DMS79 (cell line): ENCODE measurements around the gene PJVK.
"Not testable (repeated sequence)": the region's sequence is repeated elsewhere in the genome, so short reads cannot be mapped to it uniquely, and the experiment has no call there.

Source experiments
- DNase-seq: peaks from one replicate; lab custom pipeline; 2025; lab: John Stamatoyannopoulos, UW

PJVK gene

GRCh38 chr2:178450774-178451525, at the start of gene PJVK, which contains the start of gene PRKRA:
TSS of gene PJVK (plus strand) at chr2:178451378. CDS start at chr2:178453410, 2,032 bp downstream.
TSS of gene PRKRA (minus strand) at chr2:178451175. CDS start at chr2:178451030, 145 bp downstream.
- peak; percentile 87 for DNase-seq

- DNase-seq: no peak
Observed at GRCh38 chr2:178401994-178402437, 49.2 kb upstream of the PJVK start.

DNA sequence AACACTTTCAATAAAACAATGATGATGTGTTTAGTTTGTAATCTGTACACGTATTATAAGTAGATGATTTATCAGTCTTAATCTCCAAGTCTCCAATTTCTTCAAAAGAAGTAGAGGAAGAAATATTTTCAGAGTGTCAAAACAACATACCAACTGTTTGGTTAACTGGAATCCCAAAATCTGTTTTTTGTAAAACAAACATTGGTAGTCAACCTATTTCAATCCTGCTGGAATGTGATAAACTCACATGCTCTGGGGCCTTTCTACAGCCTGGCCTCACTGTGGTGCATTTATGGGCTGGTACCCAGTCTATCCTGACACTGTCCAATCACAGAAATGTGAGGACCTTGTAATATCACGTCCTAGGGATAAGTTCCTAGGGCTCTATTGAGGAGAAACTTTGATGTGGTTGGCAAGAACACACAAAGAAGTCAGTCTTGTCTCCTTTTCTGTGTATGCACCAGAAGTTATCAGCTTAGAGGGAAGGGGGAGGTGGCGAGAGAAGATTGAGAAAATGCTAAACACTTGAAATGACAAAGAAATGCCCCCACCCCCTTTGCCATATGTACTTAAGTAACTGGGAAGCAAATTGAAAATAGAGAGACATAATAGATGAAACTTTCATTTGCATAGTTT, 47.4 kb upstream of the PJVK start:
- DNase-seq: no peak

DNA sequence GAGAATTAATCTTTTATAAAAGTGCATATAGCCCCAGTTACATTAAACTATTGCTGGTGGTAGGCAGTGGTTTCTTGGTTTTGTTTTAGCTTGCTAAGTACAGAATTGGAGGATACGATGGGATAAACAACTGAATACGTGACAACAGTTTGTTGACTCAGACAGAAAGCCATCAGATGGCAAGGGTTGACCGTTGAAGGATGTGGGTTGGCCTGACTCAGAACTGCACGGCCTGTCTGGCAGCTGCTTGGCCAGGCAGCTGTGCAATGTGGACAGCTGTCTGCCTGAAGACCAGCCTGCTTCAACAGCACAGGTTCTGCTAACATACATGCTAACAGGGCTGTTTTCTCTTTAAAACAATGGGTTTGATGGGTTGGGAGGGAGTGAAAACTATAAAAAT, 46.8 kb upstream of the PJVK start:
- DNase-seq: no peak

- DNase-seq: no peak
Observed at GRCh38 chr2:178409261-178409660, 41.9 kb upstream of the PJVK start.

GRCh38 chr2:178412047-178412446, 39.1 kb upstream of the PJVK start:
- DNase-seq: no peak

- not testable (repeated sequence) for DNase-seq
Observed at GRCh38 chr2:178412453-178412852, 38.7 kb upstream of the PJVK start.

DNA sequence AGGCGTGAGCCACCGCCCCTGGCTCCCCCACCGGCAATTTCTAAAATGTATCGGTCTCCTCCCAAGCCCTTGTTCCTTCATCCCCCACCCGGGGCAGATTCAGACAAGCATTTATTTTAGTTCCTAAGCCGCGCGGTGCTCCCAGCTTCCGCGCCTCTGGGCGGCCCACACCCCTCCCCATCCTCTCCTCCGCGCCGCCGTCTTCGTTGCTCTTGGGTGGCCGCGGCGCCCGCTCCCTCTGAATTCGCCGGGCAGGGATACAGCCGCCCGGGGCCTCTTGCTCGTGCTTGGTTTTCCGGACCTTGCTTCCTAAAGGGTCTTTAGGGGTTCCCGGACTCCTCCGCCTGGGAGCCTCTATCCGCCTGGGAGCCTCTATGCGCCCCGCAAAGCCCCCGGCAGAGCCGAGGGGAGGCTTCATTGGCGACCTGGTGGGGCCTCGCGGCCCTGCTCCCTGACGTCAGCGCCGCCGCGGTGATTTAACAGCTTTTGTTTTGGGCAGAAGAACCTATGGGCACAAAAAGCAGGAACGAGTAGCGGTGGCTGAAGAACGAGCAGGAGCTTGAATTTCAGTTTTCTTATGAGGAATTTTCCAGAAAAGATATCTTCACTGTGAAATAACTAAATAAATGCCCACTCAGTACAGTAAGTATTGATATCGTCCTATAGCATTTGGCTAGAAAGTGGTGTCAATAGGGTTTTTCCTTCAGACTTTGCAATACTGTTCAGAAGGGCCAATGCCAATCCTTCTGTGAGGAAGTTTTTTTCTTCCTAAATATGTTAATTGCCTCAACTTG, 37.5 kb upstream of the PJVK start:
- peak; percentile 73 for DNase-seq

DNA sequence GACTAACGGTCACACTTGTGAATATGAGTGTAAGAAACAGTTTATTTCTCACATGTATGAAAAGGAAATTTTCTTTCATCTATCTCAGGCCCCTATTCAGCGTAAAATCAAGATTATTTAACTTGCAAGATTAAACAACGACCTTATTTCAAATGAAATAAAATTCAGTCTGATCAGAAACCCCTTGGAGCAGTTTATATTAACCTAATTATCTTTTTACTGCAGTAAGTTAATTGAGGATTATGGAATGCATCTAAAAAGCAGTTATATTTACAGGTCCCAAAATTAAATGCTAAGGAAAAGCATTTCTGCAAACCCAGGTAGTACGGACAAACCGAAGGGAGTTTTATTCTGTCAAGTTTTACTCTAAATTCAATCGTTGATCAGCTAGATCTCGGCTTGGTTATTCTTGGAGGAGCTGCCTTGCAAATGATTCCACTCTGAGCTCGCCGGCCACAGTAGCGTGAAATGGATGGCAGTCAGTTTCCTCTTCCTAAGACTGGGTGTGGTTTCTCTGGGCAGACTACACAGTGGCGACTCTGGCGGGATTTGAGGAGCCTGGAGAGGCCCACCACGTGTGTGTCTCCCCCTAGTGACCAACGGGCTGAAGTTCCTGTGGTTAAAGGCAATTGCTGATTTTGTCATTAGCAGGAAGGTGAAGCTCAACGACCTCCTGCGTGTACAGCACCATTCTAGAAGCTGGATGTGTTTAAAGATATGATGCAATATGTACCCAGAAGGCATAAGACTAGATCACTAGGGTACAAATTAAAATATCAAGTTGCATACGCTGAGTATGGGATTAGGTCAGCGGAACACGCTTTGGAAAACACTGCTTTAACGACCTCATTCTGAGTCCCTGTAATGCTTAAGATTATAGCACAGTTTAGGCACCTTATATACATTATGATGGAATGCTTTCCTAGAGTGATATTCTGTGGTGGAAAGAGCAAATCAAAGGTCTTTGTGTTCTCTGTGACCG, 36.6 kb upstream of the PJVK start:
- DNase-seq: peak; percentile 91

DNA sequence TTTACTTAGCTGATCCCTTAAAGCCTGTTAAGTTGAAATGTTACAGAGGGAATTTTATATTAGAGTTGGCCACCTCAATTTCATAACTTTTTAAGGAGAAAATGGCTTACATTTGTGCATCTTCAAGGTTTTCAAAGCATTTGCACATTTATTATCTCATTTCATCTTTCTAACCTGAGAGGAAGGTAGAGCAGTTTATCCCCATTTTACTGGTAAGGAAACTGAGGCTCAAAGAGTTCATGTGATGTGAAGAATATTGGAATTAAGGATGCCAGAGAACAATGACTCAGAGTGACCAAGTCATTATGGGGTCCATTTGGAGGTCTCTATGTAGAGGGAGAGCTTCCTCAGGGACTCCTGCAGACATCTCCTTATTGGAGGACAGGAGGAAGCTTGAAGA, 35.2 kb upstream of the PJVK start:
- DNase-seq: no peak

- DNase-seq: no peak
Observed at GRCh38 chr2:178417916-178418315, 33.3 kb upstream of the PJVK start.

DNA sequence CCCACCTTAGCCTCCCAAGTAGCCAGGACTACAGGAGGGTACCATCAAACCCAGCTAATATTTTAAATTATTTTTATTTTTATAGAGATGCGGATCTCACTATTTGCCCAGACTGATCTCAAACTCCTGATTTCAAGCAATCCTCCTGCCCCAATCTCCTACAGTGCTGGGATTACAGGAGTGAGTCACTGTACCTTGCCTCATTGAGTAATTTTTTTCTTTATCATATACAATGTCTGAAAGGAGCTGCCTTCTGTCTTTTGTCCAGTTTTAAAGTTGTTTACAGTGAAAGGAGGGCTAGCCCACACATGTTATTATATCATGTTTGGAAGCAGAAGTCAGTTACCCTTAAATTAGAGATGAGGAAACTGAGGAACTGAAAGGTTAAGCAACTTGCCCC, 32.8 kb upstream of the PJVK start:
- DNase-seq: no peak

DNA sequence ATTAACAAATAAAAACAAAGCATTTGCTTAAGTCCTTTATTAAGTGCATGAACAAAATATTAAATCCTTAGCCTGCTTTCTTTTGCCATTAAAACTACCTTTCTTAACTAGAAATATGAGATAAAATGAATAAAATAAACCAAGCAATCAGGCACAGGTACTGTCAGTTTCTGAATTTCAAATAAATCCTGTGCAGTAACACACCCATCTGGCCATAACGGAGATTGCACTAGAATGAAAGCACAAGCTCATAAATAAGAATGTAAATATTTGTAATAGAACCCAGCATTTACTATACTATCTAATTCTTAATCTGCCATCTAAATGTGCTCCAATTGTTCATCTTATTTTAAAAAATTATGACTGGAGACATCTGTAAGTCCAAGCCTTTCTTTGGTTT, 32.1 kb upstream of the PJVK start:
- DNase-seq: no peak

DNA sequence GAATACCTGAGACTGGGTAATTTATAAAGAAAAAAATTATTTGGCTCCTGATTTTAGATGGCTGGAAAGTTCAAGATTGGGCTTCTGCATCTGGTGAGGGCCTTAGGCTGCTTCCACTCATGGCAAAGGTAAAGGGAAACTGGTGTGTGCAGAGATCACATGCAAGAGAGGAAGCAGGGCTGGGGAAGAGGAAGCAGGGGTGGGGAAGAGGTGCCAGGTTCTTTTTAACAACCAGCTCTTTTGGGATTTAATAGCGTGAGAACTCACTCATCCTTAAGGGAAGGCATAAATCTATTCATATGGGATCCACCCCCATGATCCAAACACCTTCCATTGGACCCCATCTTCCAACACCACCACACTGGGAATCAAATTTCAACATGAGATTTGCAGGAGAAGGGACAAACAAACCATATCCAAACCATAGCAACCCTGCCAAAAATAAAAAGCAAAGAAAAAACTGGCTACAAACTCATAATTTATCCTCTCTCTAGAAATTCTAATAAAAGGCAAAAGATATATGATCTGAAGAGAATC, 30.6 kb upstream of the PJVK start:
- no peak for DNase-seq

DNA sequence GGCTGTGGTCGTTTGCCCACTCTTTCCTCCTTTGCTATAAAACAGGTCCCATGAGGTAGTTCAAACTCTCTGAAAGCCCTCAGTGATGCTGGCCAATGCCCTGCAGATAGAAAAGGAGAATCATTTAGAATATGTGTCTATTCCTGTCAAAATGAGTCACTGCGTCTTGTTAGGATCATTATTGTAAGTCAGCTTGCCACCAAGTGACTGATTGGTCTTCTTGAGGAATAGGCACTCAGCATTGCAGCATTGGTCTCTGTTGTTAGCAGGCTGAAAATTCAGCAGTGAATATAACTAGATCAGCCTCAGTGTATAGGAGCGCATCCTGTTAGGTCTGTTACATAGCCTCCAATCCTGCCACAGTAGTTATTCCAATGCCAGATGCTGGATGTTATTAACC, 29.1 kb upstream of the PJVK start:
- no peak for DNase-seq

DNA sequence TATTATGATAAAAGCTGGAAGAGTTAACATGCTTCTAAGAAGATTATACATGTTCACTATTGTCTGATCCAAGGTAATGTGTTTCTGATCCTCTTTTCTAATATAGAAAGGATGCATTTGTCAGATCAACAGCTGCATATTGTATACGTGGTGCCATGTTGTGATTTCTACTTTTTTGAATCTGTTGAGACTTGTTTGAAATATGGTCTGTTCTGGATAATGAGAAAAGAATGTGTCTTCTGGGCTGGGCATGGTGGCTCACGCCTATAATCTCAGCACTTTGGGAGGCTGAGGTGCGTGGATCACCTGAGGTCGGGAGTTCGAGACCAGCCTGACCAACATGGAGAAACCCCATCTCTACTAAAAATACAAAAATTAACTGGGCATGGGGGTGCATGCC, 27.4 kb upstream of the PJVK start:
- not testable (repeated sequence) for DNase-seq

GRCh38 chr2:178425255-178425827, 25.8 kb upstream of the PJVK start:
- no peak for DNase-seq

- DNase-seq: no peak
Observed at GRCh38 chr2:178426388-178426787, 24.8 kb upstream of the PJVK start.

- DNase-seq: no peak
Observed at GRCh38 chr2:178427458-178427857, 23.7 kb upstream of the PJVK start.

GRCh38 chr2:178428396-178428806, 22.8 kb upstream of the PJVK start:
- no peak for DNase-seq

GRCh38 chr2:178429336-178429735, 21.8 kb upstream of the PJVK start:
- DNase-seq: no peak
